ENCODE data around the gene RNF10.

Gene RNF10

DNA sequence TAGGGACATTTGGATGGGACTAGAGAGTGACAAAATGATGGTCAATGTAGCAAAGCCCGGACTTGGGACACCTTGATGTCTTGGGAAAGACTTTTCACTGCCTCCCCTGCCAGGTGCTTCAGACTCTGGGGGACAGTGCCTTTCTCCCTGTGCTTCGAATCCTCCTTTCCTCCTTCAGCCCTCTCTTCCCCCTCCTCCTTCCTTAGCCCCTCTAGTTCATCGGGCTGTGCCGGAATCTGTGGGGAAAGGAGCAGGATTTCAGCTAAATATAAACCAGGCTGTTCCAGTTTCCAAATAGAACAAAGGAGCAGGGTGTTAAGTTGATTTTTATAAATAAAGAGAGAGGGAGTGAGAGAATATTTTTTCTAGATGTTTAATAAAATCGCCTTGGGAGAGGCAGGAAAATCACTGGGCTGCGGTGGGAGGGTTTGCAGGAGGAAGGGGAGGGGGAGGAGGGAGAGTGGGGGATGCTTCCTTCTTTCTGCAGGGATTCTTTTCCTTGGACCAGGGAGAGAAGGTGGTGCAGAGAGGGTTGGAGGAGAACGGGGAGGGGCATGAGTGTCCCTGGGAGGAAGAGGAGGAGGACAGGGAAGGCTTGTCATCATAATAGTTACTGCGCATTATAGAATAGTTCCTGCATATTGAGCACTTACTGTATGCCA lies 84.9 kb downstream of the RNF10 start:
- DNase-seq: no peak

DNA sequence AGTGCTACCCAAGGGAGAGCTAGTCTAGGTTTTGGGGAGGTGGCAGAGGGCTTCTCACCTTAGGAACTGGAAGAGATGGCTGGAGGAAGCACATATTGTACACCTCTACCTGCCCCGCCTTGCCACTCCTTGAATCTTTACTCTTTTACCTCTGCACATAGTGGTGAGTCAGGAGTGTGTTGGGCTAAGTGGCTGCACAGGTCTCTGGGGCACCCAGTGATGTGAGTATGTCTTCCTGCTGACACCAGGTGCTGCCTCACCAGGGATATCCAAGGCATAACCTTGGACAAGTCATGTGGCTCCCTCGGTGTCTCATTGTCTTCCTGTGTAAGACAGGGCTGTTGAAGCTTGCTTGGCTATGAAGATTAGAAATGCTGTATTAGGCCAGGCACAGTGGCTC lies 86.5 kb downstream of the RNF10 start:
- no peak for DNase-seq

DNA sequence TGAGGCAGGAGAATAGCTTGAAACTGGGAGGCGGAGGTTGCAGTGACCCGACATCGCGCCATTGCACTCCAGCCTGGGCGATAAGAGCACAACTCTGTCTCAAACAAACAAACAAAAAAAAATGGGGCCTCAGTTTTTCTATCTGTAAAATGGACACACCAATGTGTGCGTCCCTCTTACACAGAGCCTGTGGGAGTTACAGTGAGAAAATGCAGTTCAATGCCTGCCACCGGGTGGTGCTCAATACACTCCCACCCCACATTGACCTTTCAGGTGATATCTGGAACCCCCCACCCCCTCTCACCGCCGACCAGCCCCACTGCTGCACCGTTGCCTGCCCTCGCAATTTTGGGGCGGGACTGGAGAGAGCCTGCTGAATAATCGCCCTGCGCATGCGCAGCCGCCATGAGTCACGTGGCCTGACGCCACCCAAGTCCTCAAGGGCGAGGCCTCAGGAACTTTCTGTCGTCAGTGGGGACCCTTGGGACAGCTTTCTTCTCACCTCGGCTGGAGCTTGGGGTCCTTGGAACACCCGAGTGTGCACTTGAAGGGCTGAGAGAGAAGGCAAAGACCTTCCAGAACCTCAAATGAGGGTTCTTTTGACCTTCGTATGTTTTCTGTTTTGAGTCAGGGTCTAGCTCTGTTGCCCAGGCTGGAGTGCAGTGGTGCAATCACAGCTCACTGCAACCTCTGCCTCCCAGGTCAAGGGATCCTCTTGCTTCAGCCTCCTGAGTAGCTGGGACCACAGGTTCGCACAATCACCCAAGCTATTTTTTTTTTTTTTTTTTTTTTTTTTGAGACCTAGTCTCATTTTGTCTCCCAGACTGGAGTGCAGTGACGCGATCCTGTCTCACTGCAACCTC lies 91.6 kb downstream of the RNF10 start:
- no peak for DNase-seq
